ENCODE measurements around the gene ATF7IP.

Gene ATF7IP

GRCh38 chr12:14514946-14515345, 149.5 kb downstream of the ATF7IP start:
- H3K4me1 ChIP-seq (ENCODE audit: control insufficient read depth, insufficient read depth, low read length) = peaks cover 3% of the 10 kb centered on the region
- no peaks in the 10 kb centered on the region for H3K27me3 ChIP-seq (ENCODE audit: control insufficient read depth, insufficient read depth, low read length)
- no peaks in the 10 kb centered on the region for H3K9me3 ChIP-seq (ENCODE audit: control insufficient read depth, insufficient read depth, low read length)
- no peaks in the 10 kb centered on the region for H3K36me3 ChIP-seq (ENCODE audit: control insufficient read depth, insufficient read depth, low read length)
- H3K4me3 ChIP-seq (ENCODE audit: low read depth, low read length) = no peak overlapping the region
- H3K9ac ChIP-seq (ENCODE audit: low read depth, low read length) = no peak overlapping the region

DNA sequence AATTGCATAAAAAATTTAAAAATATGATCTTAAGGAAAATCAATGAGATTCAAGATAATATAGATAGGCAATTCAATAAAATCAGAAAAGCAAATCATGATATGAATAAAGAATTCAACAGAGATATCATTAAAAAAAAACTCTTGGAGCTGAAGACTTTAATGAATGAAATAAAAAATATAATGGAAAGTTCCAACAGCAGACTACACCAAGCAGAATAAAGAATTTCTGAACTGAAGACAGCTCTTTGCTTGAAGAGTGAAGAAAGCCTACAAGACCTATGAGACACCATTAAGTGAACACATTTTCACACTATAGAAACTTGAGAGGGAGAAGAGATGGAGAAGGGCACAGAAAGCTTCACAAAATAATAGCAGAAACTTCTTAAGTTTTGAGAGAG, 156.3 kb downstream of the ATF7IP start:
- Histone ChIP-seq H3K4me3 (ENCODE audit: low read depth, low read length) (no peak overlapping the region), H3K9ac (ENCODE audit: low read depth, low read length) (no peak overlapping the region), H3K4me1 (ENCODE audit: control insufficient read depth, insufficient read depth, low read length) (no peaks in the 10 kb centered on the region), H3K36me3 (ENCODE audit: control insufficient read depth, insufficient read depth, low read length) (no peaks in the 10 kb centered on the region), H3K9me3 (ENCODE audit: control insufficient read depth, insufficient read depth, low read length) (no peaks in the 10 kb centered on the region), H3K27me3 (ENCODE audit: control insufficient read depth, insufficient read depth, low read length) (no peaks in the 10 kb centered on the region)

DNA sequence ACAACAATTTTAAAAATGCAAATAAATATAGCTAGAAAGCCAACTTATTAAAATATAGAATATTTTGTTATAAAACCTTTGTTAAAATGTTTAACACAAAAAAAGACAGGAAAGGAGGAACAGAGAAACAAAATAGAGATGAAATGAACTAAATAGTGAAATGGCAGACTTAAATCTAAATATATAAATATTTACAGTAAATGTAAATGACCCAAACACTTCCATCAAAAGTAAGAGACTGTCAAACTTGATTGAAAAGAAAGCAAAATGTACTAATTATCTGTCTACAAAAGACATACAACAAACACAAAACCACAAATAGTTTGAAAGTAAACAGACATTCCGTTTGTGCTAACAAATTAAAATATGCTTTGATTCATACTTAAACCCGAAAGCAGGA, 160.5 kb downstream of the ATF7IP start:
- Histone ChIP-seq H3K27me3 (ENCODE audit: control insufficient read depth, insufficient read depth, low read length) (no peaks in the 10 kb centered on the region), H3K9me3 (ENCODE audit: control insufficient read depth, insufficient read depth, low read length) (no peaks in the 10 kb centered on the region), H3K36me3 (ENCODE audit: control insufficient read depth, insufficient read depth, low read length) (no peaks in the 10 kb centered on the region), H3K9ac (ENCODE audit: low read depth, low read length) (no peak overlapping the region), H3K4me1 (ENCODE audit: control insufficient read depth, insufficient read depth, low read length) (no peaks in the 10 kb centered on the region), H3K4me3 (ENCODE audit: low read depth, low read length) (no peak overlapping the region)

GRCh38 chr12:14532152-14532551, 166.7 kb downstream of the ATF7IP start:
- Histone ChIP-seq H3K36me3 (ENCODE audit: control insufficient read depth, insufficient read depth, low read length) (no peaks in the 10 kb centered on the region), H3K27me3 (ENCODE audit: control insufficient read depth, insufficient read depth, low read length) (no peaks in the 10 kb centered on the region), H3K9me3 (ENCODE audit: control insufficient read depth, insufficient read depth, low read length) (no peaks in the 10 kb centered on the region), H3K4me3 (ENCODE audit: low read depth, low read length) (no peak overlapping the region), H3K4me1 (ENCODE audit: control insufficient read depth, insufficient read depth, low read length) (no peaks in the 10 kb centered on the region), H3K9ac (ENCODE audit: low read depth, low read length) (no peak overlapping the region)

DNA sequence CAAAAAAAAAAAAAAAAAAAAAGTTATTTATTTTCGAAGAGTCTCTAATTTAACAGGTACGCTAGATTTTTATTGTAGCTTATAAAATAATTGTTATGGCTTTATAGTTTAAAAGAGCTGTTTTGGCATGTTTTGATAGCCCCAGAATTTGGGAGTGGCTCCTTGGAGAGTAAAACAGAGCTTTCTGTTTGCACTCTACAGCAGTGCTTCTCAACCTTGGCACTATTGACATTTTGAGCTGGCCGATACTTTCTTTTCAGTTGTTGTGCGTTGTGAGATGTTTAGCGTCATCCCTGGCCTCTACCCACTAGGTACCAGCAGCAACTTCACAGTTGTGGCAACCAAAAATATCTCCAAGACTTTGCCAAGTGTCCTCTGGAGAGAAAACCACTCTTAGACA, 171.6 kb downstream of the ATF7IP start:
- Histone ChIP-seq H3K9ac (ENCODE audit: low read depth, low read length) (no peak overlapping the region), H3K27me3 (ENCODE audit: control insufficient read depth, insufficient read depth, low read length) (no peaks in the 10 kb centered on the region), H3K4me3 (ENCODE audit: low read depth, low read length) (no peak overlapping the region), H3K9me3 (ENCODE audit: control insufficient read depth, insufficient read depth, low read length) (no peaks in the 10 kb centered on the region), H3K36me3 (ENCODE audit: control insufficient read depth, insufficient read depth, low read length) (no peaks in the 10 kb centered on the region), H3K4me1 (ENCODE audit: control insufficient read depth, insufficient read depth, low read length) (no peaks in the 10 kb centered on the region)

DNA sequence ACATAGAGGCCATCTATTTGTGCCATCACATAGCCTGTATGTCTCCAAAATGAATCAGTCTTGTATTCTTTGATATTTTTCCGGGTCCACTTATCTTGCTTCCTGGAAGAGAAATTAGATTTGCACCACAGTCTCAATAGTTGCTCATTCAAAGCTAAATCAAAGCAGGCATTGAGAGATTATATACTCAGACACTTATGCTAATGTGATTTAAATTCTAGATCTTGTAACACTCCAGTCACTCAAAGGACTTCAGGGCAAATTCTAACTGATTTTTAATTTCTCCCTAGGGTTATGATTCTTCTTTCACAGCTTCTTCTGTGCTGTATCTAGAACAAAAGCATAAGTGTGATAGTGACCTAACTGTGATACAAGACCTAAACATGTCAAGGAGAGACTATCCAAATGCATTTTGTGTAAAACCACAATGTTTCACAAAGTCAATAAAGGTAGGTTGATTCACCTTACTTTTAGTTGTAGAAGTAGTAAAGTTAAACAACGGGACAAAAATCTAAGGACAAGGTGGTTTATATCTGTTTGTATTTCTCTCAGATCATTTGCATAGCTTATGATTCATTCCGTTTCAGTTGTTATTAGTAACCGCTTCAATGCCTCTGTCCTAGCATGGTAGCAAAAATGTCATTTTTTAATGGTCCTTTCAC, 175.4 kb downstream of the ATF7IP start:
- no peaks in the 10 kb centered on the region for H3K9me3 ChIP-seq (ENCODE audit: control insufficient read depth, insufficient read depth, low read length)
- no peaks in the 10 kb centered on the region for H3K4me1 ChIP-seq (ENCODE audit: control insufficient read depth, insufficient read depth, low read length)

DNA sequence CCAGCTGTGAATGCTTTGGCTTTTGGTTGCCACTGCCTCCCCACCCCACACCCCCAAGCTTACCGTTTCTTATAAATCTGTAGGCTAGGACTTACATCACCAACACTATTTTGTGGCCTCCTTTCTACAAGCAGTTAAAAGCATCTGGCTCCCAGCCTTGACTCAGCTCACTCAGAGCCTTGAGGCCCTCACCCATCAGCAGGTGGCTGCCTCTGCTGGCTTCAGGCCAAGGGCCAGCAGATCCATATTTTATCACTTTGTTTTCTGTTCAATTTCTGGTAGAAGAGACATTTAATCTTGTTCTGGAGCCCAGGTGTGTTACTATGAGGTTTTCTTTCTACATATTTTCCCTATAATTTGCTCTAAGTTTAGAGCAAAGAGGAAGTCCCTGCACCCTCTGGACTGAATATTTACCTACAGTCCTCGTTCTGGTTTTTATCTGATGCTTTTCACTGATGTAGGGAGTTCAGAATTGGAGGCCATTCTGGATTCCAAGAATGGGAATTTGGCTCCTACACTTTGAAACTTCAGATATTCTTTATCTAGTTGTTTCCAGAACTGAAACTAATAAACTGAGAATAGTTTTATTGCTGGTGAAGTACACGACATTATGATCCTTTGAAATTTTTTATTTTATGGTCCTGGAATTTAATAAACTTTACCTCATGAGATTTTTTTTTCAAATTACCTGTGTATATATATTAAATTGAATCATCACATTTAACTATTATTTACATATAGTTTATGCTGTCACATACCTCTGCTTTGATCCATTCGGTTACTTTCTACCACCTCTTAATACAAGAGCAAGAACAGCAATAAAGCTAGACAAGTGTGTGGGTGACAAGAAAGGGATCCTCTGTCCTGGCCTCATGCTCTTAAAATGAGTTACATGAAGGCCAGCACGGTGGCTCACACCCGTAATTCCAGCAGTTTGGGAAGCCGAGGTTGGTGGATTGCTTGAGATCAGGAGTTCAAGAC, 180.0 kb downstream of the ATF7IP start:
- Histone ChIP-seq H3K4me1 (ENCODE audit: control insufficient read depth, insufficient read depth, low read length) (no peaks in the 10 kb centered on the region), H3K4me3 (ENCODE audit: low read depth, low read length) (no peak overlapping the region), H3K36me3 (ENCODE audit: control insufficient read depth, insufficient read depth, low read length) (no peaks in the 10 kb centered on the region), H3K27me3 (ENCODE audit: control insufficient read depth, insufficient read depth, low read length) (no peaks in the 10 kb centered on the region), H3K9me3 (ENCODE audit: control insufficient read depth, insufficient read depth, low read length) (no peaks in the 10 kb centered on the region), H3K9ac (ENCODE audit: low read depth, low read length) (no peak overlapping the region)

More for the DNA sequence above, 175.4 kb downstream of the ATF7IP start:
- Histone ChIP-seq H3K9ac (ENCODE audit: low read depth, low read length) (no peak overlapping the region), H3K36me3 (ENCODE audit: control insufficient read depth, insufficient read depth, low read length) (no peaks in the 10 kb centered on the region), H3K4me3 (ENCODE audit: low read depth, low read length) (no peak overlapping the region), H3K27me3 (ENCODE audit: control insufficient read depth, insufficient read depth, low read length) (no peaks in the 10 kb centered on the region)

DNA sequence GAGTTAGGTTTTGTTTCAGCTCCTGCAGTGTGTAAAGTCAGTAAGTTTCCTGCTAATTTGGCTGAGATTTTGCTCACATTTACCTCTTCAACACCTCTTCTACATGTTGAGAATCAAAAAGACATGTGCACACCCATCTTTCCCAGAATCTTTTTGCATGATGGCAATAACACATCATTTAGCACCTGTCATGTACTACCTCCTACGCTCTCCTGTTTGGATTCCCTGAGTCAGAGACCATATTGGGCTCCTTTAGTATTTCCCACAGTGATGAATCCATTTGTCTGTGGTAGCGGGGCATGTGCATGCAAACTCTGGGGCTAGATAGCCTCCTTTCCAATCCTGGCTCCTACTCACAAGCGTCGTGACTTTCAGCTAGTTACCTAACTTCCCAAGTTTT, 182.1 kb downstream of the ATF7IP start:
- no peaks in the 10 kb centered on the region for H3K36me3 ChIP-seq (ENCODE audit: control insufficient read depth, insufficient read depth, low read length)
- H3K4me1 ChIP-seq (ENCODE audit: control insufficient read depth, insufficient read depth, low read length) = no peaks in the 10 kb centered on the region
- no peak overlapping the region for H3K9ac ChIP-seq (ENCODE audit: low read depth, low read length)
- H3K4me3 ChIP-seq (ENCODE audit: low read depth, low read length) = no peak overlapping the region
- H3K9me3 ChIP-seq (ENCODE audit: control insufficient read depth, insufficient read depth, low read length) = no peaks in the 10 kb centered on the region
- H3K27me3 ChIP-seq (ENCODE audit: control insufficient read depth, insufficient read depth, low read length) = no peaks in the 10 kb centered on the region

DNA sequence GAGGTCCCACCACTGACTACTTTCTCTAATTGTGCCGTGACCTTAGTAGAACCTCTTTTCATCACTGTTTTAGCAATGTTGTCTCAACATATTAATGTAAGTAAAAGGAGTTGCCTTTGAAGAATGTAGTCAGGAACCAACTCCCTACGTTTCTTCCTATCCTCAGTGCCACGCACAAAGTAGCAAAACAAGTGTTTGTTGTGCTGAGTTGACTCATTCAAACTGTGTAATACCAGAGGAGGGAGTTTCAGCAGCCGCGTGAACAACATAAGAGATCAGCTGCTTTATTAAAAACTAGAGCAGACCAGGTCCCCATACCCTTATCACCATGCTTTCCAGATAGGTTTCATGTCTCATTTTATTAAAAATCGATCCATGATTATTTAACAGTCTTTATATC, 183.1 kb downstream of the ATF7IP start:
- Histone ChIP-seq H3K9ac (ENCODE audit: low read depth, low read length) (no peak overlapping the region), H3K9me3 (ENCODE audit: control insufficient read depth, insufficient read depth, low read length) (no peaks in the 10 kb centered on the region), H3K4me1 (ENCODE audit: control insufficient read depth, insufficient read depth, low read length) (no peaks in the 10 kb centered on the region), H3K27me3 (ENCODE audit: control insufficient read depth, insufficient read depth, low read length) (no peaks in the 10 kb centered on the region), H3K36me3 (ENCODE audit: control insufficient read depth, insufficient read depth, low read length) (no peaks in the 10 kb centered on the region), H3K4me3 (ENCODE audit: low read depth, low read length) (no peak overlapping the region)

All from iPS-15b (cell line).